Upper lobe of left lung (tissue), 6 donors: ENCODE data around the gene ITPKC. TPM values are rescaled to one million over a fixed set of nuclear protein-coding genes. Genes with fewer than 3 reads are reported as not detected.
A peak's percentile ranks its signal among the peaks of the same experiment; 100 is the strongest.

Source experiments
- ATAC-seq, 2 donors: fragments of 200-7000 bp; cut with Tn5 transposase; one replicate each; pipeline ENCODE4 v1.9.1; 2022; ENCODE audit warnings: mild to moderate bottlenecking in 2 of 2, moderate library complexity in 2 of 2; ENCODE audit not compliant: low FRiP score in 2 of 2
- DNase-seq, 2 donors: peaks; one replicate each; pipeline ENCODE4 v3.0.0-alpha.2; 2019 to 2020
- H3K27ac ChIP-seq, 4 donors: fragments of 200-600 bp; sonication (generic); one replicate each; pipeline ENCODE4 v1.5.1; 2016 to 2019
- H3K27me3 ChIP-seq, 4 donors: fragments of 200-600 bp; sonication (generic); one replicate each; pipeline ENCODE4 v1.5.1; 2017 to 2019
- H3K36me3 ChIP-seq, 4 donors: fragments of 200-600 bp; sonication (generic); one replicate each; pipeline ENCODE4 v1.5.1; 2016 to 2019
- H3K4me1 ChIP-seq, 4 donors: fragments of 200-600 bp; sonication (generic); one replicate each; pipeline ENCODE4 v1.5.1; 2018 to 2019
- H3K4me3 ChIP-seq, 4 donors: fragments of 200-600 bp; sonication (generic); one replicate each; pipeline ENCODE4 v1.5.1; 2017 to 2019; ENCODE audit warnings: mild to moderate bottlenecking in 2 of 4, moderate library complexity in 1 of 4
- H3K9me3 ChIP-seq, 4 donors: fragments of 200-600 bp; sonication (generic); one replicate each; pipeline ENCODE4 v1.5.1; 2018 to 2019
- CTCF ChIP-seq, 6 experiments: fragments of 450-650 bp in 4 of 6; fragments of 200-600 bp in 2 of 6; sonication (generic) in 2 of 6; IDR thresholded peaks; one replicate each; pipeline ENCODE4 v1.5.1; 2016 to 2019; ENCODE audit warnings: antibody characterized with exemption in 6 of 6
- EP300 ChIP-seq, 4 donors: sonication (generic); formaldehyde crosslinking; IDR thresholded peaks; one replicate each; pipeline ENCODE4 v1.5.1; 2017; ENCODE audit warnings: antibody characterized with exemption in 4 of 4, control low read depth in 2 of 4
- POLR2A ChIP-seq, 4 donors: fragments of 450-650 bp; IDR thresholded peaks; one replicate each; pipeline ENCODE4 v1.5.1; 2016 to 2017; ENCODE audit warnings: antibody characterized with exemption in 4 of 4, mild to moderate bottlenecking in 2 of 4
- POLR2AphosphoS5 ChIP-seq, 2 donors: sonication (generic); formaldehyde crosslinking; IDR thresholded peaks; one replicate each; pipeline ENCODE4 v1.5.1; 2017; ENCODE audit warnings: antibody characterized with exemption in 2 of 2
- WGBS, 2 donors: methylation state at CpG; one replicate each; pipeline ENCODE4 v1.1.5; 2017 to 2018; 5-methylcytosine and 5-hydroxymethylcytosine counted together
- total RNA-seq, 6 donors: library from RNA; depleted of rRNA in 4 of 6; stranded (reverse); fragments of >200 nt in 4 of 6; gene quantifications; one replicate each; pipeline versions ENCODE4 v1.1.0 to v1.2.1, GENCODE V29; 2016 to 2021
- donor health status: DM: no; HTN: no; CAD: no; lungs with moderate emphysema.
- donor health status: DM: no; HTN: yes; CAD: no; lungs with severe emphysema.

The ITPKC gene
- total RNA-seq, 6 donors from 2014 or later: 38.4 to 76.0 (median 55.2) TPM

GRCh38 chr19:40750874-40751537, 34.1 kb downstream of the ITPKC start, which contains the start of gene SNRPA:
SNRPA (plus strand) TSS chr19:40751203; CDS start chr19:40751409, 206 bp downstream.
- H3K27ac ChIP-seq: peak within 1 kb of the TSS; percentile 90 to 96 (median 93)
- TF ChIP-seq CTCF (IDR thresholded peaks at IDR 0.05): peak in 1 of 6 experiments; percentile 9
- TF ChIP-seq POLR2AphosphoS5 (IDR thresholded peaks at IDR 0.05): peak; percentile 71 to 90
- peak in 3 of 4 donors; percentile 65 to 89 (median 69) for TF ChIP-seq POLR2A (IDR thresholded peaks at IDR 0.05)
- peak in 1 of 4 donors; percentile 38 for TF ChIP-seq EP300 (IDR thresholded peaks at IDR 0.05)
- H3K9me3 ChIP-seq: no peaks in the 10 kb centered on the region
- ATAC-seq: peak; percentile 93 to 95
- WGBS, 2 donors: 1 to 3% methylated on average over 14 to 46 of the region's 46 CpGs
- peak; percentile 97 for DNase-seq
- H3K27me3 ChIP-seq: no peaks in the 10 kb centered on the region
- H3K4me1 ChIP-seq: peaks cover 52 to 69% (median 59%) of the 10 kb centered on the region in 4 donors
- peaks cover 0 to 9% (median 0%) of the 10 kb centered on the region in 4 donors for H3K36me3 ChIP-seq
- H3K4me3 ChIP-seq: peak within 1 kb of the TSS; percentile 60 to 84 (median 74)

GRCh38 chr19:40752257-40752781, 35.4 kb downstream of the ITPKC start:
- TF ChIP-seq POLR2A (IDR thresholded peaks at IDR 0.05): no peak
- no peak for TF ChIP-seq POLR2AphosphoS5 (IDR thresholded peaks at IDR 0.05)
- no peak for TF ChIP-seq EP300 (IDR thresholded peaks at IDR 0.05)
- no peak for TF ChIP-seq CTCF (IDR thresholded peaks at IDR 0.05)
- no peak for ATAC-seq
- Histone ChIP-seq H3K4me3 (peak overlapping the region; percentile 60 to 84 (median 74)), H3K9me3 (no peaks in the 10 kb centered on the region), H3K36me3 (peaks cover 0 to 20% (median 3%) of the 10 kb centered on the region in 4 donors), H3K27me3 (no peaks in the 10 kb centered on the region), H3K27ac (peak overlapping the region; percentile 87 to 96 (median 90)), H3K4me1 (peaks cover 64 to 82% (median 70%) of the 10 kb centered on the region in 4 donors)
- WGBS, 2 donors: 74 to 76% methylated on average over 12 of the region's 12 CpGs
- no peak for DNase-seq

- TF ChIP-seq POLR2A (IDR thresholded peaks at IDR 0.05): no peak
- TF ChIP-seq CTCF (IDR thresholded peaks at IDR 0.05): no peak
- no peak for TF ChIP-seq EP300 (IDR thresholded peaks at IDR 0.05)
- no peak for TF ChIP-seq POLR2AphosphoS5 (IDR thresholded peaks at IDR 0.05)
- Histone ChIP-seq H3K27ac (peak overlapping the region; percentile 37 to 73 (median 51)), H3K4me3 (peak overlapping the region in 2 of 4 donors; percentile 17 to 29), H3K9me3 (no peaks in the 10 kb centered on the region), H3K4me1 (peaks cover 51 to 60% (median 54%) of the 10 kb centered on the region in 4 donors), H3K27me3 (no peaks in the 10 kb centered on the region), H3K36me3 (peaks cover 9 to 44% (median 25%) of the 10 kb centered on the region in 4 donors)
- DNase-seq (peak in 1 of 2 donors; percentile 42), ATAC-seq (no peak)
- WGBS, 2 donors: 58 to 66% methylated on average over 9 of the region's 9 CpGs
Measured at GRCh38 chr19:40754611-40755247, 37.8 kb downstream of the ITPKC start.

GRCh38 chr19:40755248-40755624, 38.3 kb downstream of the ITPKC start:
- WGBS, 2 donors: 79 to 100% methylated on average over 3 of the region's 3 CpGs
- peaks cover 50 to 57% (median 51%) of the 10 kb centered on the region in 4 donors for H3K4me1 ChIP-seq
- peak overlapping the region in 2 of 4 donors; percentile 37 to 61 for H3K27ac ChIP-seq
- peaks cover 14 to 49% (median 30%) of the 10 kb centered on the region in 4 donors for H3K36me3 ChIP-seq
- ATAC-seq (no peak), DNase-seq (no peak)
- TF ChIP-seq POLR2A (IDR thresholded peaks at IDR 0.05) (no peak), EP300 (IDR thresholded peaks at IDR 0.05) (no peak)
- no peak overlapping the region for H3K4me3 ChIP-seq
- H3K27me3 ChIP-seq: no peaks in the 10 kb centered on the region
- H3K9me3 ChIP-seq: no peaks in the 10 kb centered on the region

GRCh38 chr19:40755791-40756190, 38.9 kb downstream of the ITPKC start:
- Histone ChIP-seq H3K27ac (peak overlapping the region in 1 of 4 donors; percentile 42), H3K4me3 (no peak overlapping the region), H3K27me3 (no peaks in the 10 kb centered on the region), H3K4me1 (peaks cover 50 to 57% (median 52%) of the 10 kb centered on the region in 4 donors), H3K9me3 (no peaks in the 10 kb centered on the region), H3K36me3 (peaks cover 19 to 54% (median 35%) of the 10 kb centered on the region in 4 donors)
- 98 to 99% methylated on average over 5 to 8 of the region's 8 CpGs for WGBS, 2 donors
- TF ChIP-seq EP300 (IDR thresholded peaks at IDR 0.05) (no peak), POLR2AphosphoS5 (IDR thresholded peaks at IDR 0.05) (no peak), POLR2A (IDR thresholded peaks at IDR 0.05) (no peak), CTCF (IDR thresholded peaks at IDR 0.05) (no peak)
- DNase-seq: no peak
- no peak for ATAC-seq
